OCI-LY7 (cell line): ENCODE measurements around the gene INF2.

Source experiments
- CTCF ChIP-seq: fragments of 200-600 bp; sonication (generic); conservative IDR thresholded peaks from 2 replicates; pipeline ENCODE4 v1.5.1; 2014; ENCODE audit warnings: mild to moderate bottlenecking, antibody characterized with exemption, low read length, moderate library complexity, mixed read lengths
- EZH2phosphoT487 ChIP-seq: fragments of 200-600 bp; sonication (generic); IDR thresholded peaks from 2 replicates; pipeline ENCODE4 v1.6.1; 2018; ENCODE audit warnings: low read depth, borderline replicate concordance, mild to moderate bottlenecking, mixed run types, antibody characterized with exemption, low read length, moderate library complexity, mixed read lengths

- TF ChIP-seq EZH2phosphoT487 = no peak
- TF ChIP-seq CTCF = no peak
Measured at GRCh38 chr14:104734601-104734990, 45.2 kb downstream of the INF2 start.
